Measurements from ENCODE around the gene ICAM3. TPM values are rescaled to one million over a fixed set of nuclear protein-coding genes. Genes with fewer than 3 reads are reported as not detected.

The ICAM3 gene
- total and polyA plus RNA-seq, 2 experiments from 2014 or later = 2.9 to 12.7 TPM

DNA sequence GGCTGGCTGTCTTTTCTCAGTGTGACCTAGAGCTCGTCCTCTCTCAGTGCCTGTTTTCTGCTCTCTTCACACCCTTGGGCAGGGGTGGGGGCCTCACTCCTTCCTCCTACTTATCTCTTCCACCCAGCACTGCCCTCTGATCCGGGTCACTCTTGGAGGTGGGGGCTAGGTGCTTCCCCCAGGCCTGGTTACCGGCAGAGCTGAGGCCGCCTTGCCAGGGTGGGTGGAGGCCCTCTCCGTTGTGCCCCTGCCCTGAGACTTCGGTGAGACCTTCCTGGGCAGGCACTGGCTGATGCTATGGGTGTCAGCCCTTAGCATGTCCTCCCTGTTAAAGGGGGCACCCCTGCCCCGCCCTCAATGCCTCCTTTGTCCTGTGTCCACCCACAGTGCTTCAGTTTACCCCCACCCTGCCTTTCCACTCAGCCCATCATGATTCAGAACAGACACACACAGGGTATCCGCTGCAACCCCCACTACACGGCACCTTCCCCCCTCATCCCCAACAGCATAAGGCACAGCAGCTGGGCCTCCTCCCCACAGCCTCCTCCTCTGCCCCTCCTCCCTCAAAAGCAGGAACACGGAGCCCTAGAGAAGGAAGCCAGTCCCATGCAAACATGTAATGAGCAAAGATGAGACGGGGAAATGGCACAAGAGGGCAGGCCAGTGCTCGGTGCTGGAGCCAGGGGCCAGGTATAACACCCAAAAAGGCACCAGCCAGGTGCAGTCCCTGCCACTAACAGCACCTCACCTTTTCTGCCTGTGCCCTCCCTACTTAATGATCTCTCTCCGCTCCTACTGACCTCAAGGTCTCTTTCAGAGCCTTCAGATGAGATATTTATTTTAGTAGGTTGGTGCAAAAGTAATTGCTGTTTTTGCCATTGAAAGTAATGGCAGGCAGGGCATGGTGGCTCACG lies 39.6 kb downstream of the ICAM3 start:
- H3K27me3 ChIP-seq = peaks cover 24% of the 10 kb centered on the region
- H3K4me3 ChIP-seq = no peak overlapping the region
- H3K9me3 ChIP-seq (ENCODE audit: low read depth) = no peaks in the 10 kb centered on the region
- H3K36me3 ChIP-seq = no peaks in the 10 kb centered on the region
- no peak for DNase-seq (ENCODE audit: low read depth in 1 of 2, low spot score in 1 of 2)
- no peaks in the 10 kb centered on the region for H3K4me1 ChIP-seq (ENCODE audit: low read depth)
- TF ChIP-seq, protein P1, sequence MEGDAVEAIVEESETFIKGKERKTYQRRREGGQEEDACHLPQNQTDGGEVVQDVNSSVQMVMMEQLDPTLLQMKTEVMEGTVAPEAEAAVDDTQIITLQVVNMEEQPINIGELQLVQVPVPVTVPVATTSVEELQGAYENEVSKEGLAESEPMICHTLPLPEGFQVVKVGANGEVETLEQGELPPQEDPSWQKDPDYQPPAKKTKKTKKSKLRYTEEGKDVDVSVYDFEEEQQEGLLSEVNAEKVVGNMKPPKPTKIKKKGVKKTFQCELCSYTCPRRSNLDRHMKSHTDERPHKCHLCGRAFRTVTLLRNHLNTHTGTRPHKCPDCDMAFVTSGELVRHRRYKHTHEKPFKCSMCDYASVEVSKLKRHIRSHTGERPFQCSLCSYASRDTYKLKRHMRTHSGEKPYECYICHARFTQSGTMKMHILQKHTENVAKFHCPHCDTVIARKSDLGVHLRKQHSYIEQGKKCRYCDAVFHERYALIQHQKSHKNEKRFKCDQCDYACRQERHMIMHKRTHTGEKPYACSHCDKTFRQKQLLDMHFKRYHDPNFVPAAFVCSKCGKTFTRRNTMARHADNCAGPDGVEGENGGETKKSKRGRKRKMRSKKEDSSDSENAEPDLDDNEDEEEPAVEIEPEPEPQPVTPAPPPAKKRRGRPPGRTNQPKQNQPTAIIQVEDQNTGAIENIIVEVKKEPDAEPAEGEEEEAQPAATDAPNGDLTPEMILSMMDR (IDR thresholded peaks at IDR 0.05; ENCODE audit: low read depth, low read length) = no peak
- no peak overlapping the region for H3K27ac ChIP-seq

DNA sequence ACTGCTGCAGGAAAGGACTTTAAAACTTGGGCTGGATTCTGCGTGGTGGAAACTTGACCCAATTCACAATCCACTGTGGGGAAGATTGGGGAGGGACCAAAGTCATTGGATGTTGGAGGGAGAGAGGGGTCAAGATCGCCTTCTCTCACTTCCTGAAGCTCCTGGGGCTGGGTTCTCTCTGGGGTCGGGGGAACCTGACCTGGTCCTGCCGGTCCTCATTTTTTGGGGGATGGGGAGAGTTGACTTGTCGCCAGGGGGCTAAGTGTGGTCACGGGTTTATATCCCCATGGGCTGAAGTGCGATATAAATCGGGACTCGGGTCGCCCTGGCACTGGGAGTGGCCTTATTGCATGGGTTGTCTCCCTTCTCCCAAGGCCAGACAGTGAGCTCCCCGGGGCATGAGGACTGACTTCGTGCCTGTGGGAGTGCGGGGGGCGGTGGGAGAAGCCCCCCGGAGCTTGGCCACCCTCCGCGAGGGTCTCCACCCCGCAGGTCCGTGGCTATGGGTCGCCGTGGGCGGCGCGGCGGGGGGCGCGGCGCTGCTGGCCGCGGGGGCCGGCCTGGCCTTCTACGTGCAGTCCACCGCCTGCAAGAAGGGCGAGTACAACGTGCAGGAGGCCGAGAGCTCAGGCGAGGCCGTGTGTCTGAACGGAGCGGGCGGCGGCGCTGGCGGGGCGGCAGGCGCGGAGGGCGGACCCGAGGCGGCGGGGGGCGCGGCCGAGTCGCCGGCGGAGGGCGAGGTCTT lies 43.4 kb downstream of the ICAM3 start:
- peak in 1 of 2 donors; percentile 49 for DNase-seq (ENCODE audit: low read depth in 1 of 2, low spot score in 1 of 2)
- Histone ChIP-seq H3K4me3 (no peak overlapping the region), H3K4me1 (ENCODE audit: low read depth) (no peaks in the 10 kb centered on the region), H3K36me3 (no peaks in the 10 kb centered on the region), H3K27ac (no peak overlapping the region), H3K27me3 (peaks cover 61% of the 10 kb centered on the region), H3K9me3 (ENCODE audit: low read depth) (no peaks in the 10 kb centered on the region)
- TF ChIP-seq, protein P1 (IDR thresholded peaks at IDR 0.05; ENCODE audit: low read depth, low read length) = no peak

DNA sequence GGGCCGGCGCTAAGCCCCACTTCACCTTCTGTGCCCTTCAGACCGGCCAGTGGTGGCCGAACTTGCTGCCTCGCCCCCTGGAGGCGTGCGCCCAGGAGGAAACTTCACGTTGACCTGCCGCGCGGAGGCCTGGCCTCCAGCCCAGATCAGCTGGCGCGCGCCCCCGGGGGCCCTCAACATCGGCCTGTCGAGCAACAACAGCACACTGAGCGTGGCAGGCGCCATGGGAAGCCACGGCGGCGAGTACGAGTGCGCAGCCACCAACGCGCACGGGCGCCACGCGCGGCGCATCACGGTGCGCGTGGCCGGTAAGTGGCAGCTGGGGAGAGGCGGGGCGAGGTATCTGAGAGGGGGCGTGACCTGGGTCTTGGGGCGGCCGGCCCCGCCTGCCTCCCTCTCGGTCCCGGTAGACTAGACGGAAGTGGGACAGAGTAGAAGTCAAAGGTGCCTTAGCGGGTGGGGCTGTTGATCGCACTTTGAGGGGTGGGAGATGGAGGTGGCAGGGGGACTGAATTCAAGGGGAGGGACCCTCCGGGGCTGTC lies 44.0 kb downstream of the ICAM3 start:
- H3K27me3 ChIP-seq = peaks cover 67% of the 10 kb centered on the region
- no peak overlapping the region for H3K27ac ChIP-seq
- DNase-seq (ENCODE audit: low read depth in 1 of 2, low spot score in 1 of 2) = peak; percentile 47 to 56
- no peaks in the 10 kb centered on the region for H3K36me3 ChIP-seq
- no peaks in the 10 kb centered on the region for H3K9me3 ChIP-seq (ENCODE audit: low read depth)
- no peak overlapping the region for H3K4me3 ChIP-seq
- TF ChIP-seq, protein P1 (IDR thresholded peaks at IDR 0.05; ENCODE audit: low read depth, low read length) = peak; percentile 27
- H3K4me1 ChIP-seq (ENCODE audit: low read depth) = no peaks in the 10 kb centered on the region

DNA sequence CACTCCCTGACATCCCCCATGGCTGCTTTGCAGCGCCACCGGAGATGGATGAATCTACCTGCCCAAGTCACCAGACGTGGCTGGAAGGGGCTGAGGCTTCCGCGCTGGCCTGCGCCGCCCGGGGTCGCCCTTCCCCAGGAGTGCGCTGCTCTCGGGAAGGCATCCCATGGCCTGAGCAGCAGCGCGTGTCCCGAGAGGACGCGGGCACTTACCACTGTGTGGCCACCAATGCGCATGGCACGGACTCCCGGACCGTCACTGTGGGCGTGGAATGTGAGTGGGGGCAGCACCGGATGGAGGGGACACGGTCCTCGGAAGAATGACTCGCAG lies 45.1 kb downstream of the ICAM3 start:
- no peak for DNase-seq (ENCODE audit: low read depth in 1 of 2, low spot score in 1 of 2)
- no peaks in the 10 kb centered on the region for H3K36me3 ChIP-seq
- H3K4me1 ChIP-seq (ENCODE audit: low read depth) = no peaks in the 10 kb centered on the region
- TF ChIP-seq, protein P1 (IDR thresholded peaks at IDR 0.05; ENCODE audit: low read depth, low read length) = no peak
- H3K4me3 ChIP-seq = no peak overlapping the region
- no peaks in the 10 kb centered on the region for H3K9me3 ChIP-seq (ENCODE audit: low read depth)
- H3K27ac ChIP-seq = no peak overlapping the region
- peaks cover 78% of the 10 kb centered on the region for H3K27me3 ChIP-seq

DNA sequence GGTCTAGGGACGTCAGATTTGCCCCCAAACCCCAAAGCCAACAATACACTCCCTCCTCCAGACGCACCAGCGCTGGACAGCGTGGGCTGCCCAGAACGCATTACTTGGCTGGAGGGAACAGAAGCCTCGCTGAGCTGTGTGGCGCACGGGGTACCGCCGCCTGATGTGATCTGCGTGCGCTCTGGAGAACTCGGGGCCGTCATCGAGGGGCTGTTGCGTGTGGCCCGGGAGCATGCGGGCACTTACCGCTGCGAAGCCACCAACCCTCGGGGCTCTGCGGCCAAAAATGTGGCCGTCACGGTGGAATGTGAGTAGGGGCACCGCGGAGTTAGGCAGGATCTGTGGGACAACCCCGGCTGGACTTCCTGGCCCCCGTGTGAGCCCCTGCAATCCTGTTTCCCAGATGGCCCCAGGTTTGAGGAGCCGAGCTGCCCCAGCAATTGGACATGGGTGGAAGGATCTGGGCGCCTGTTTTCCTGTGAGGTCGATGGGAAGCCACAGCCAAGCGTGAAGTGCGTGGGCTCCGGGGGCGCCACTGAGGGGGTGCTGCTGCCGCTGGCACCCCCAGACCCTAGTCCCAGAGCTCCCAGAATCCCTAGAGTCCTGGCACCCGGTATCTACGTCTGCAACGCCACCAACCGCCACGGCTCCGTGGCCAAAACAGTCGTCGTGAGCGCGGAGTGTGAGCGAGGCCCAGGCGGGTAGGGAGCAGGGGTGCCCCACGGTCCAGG lies 45.6 kb downstream of the ICAM3 start:
- TF ChIP-seq, protein P1 (IDR thresholded peaks at IDR 0.05; ENCODE audit: low read depth, low read length) = no peak
- Histone ChIP-seq H3K27me3 (peaks cover 83% of the 10 kb centered on the region), H3K4me1 (ENCODE audit: low read depth) (no peaks in the 10 kb centered on the region), H3K27ac (no peak overlapping the region), H3K9me3 (ENCODE audit: low read depth) (no peaks in the 10 kb centered on the region), H3K4me3 (no peak overlapping the region), H3K36me3 (no peaks in the 10 kb centered on the region)
- no peak for DNase-seq (ENCODE audit: low read depth in 1 of 2, low spot score in 1 of 2)

Measured in cardiac muscle cell (in vitro differentiated cells and primary cell).